Neuronal stem cell (in vitro differentiated cells): ENCODE results near the gene CYP1B1. TPM values are rescaled to one million over a fixed set of nuclear protein-coding genes. Genes with fewer than 3 reads are reported as not detected.

Source experiments
- DNase-seq: peaks from one replicate; pipeline ENCODE4 v3.0.0-alpha.2; 2013; ENCODE audit warnings: low spot score
- H2AFZ ChIP-seq: one replicate; pipeline ENCODE4 v1.6.1; 2013; ENCODE audit warnings: mild to moderate bottlenecking, low read length, inconsistent platforms
- H2AK5ac ChIP-seq: 2 replicates; pipeline ENCODE4 v1.6.1; 2013; ENCODE audit warnings: low read depth, mild to moderate bottlenecking, inconsistent platforms, low read length, moderate library complexity, mixed read lengths
- H2BK120ac ChIP-seq: 2 replicates; pipeline ENCODE4 v1.6.1; 2013; ENCODE audit warnings: low read depth, mild to moderate bottlenecking, inconsistent platforms, low read length, moderate library complexity, mixed read lengths
- H2BK12ac ChIP-seq: one replicate; pipeline ENCODE4 v1.6.1; 2013; ENCODE audit warnings: low read length, inconsistent platforms
- H2BK15ac ChIP-seq: 2 replicates; pipeline ENCODE4 v1.6.1; 2013; ENCODE audit warnings: mild to moderate bottlenecking, low read length, inconsistent platforms, mixed read lengths
- H2BK5ac ChIP-seq: one replicate; pipeline ENCODE4 v1.6.1; 2013; ENCODE audit warnings: inconsistent platforms, mild to moderate bottlenecking, low read length, moderate library complexity
- H3K14ac ChIP-seq: one replicate; pipeline ENCODE4 v1.6.1; 2013; ENCODE audit warnings: low read length, inconsistent platforms
- H3K18ac ChIP-seq: 2 replicates; pipeline ENCODE4 v1.6.1; 2013; ENCODE audit warnings: low read length, inconsistent platforms
- H3K23ac ChIP-seq: 2 replicates; pipeline ENCODE4 v1.6.1; 2013; ENCODE audit warnings: low read depth, mild to moderate bottlenecking, mixed read lengths, low read length, inconsistent platforms; ENCODE audit not compliant: poor library complexity
- H3K27ac ChIP-seq: replicated peaks from 3 replicates; pipeline ENCODE4 v1.5.1; 2013; ENCODE audit warnings: low read length, inconsistent platforms
- H3K27me3 ChIP-seq, 3 experiments: 2 replicates each; pipeline ENCODE4 v1.6.1; 2013; ENCODE audit warnings: low read length in 3 of 3, mild to moderate bottlenecking in 2 of 3, inconsistent platforms in 1 of 3, low read depth in 1 of 3, mixed read lengths in 1 of 3, moderate library complexity in 1 of 3; ENCODE audit not compliant: control insufficient read depth in 3 of 3, insufficient read depth in 3 of 3
- H3K36me3 ChIP-seq, 2 donors: replicated peaks in 1 of 2; 2 replicates each; pipeline ENCODE4 v1.6.1; 2013; ENCODE audit warnings: low read length in 2 of 2; ENCODE audit not compliant: control insufficient read depth in 2 of 2, insufficient read depth in 2 of 2
- H3K4ac ChIP-seq: 2 replicates; pipeline ENCODE4 v1.6.1; 2013; ENCODE audit warnings: inconsistent platforms, mild to moderate bottlenecking, low read length, moderate library complexity
- H3K4me1 ChIP-seq, 2 donors: 1 replicate in 1 of 2; 2 replicates in 1 of 2; pipeline ENCODE4 v1.6.1; 2013; ENCODE audit warnings: low read length in 2 of 2, low read depth in 1 of 2; ENCODE audit not compliant: control insufficient read depth in 2 of 2, insufficient read depth in 1 of 2
- H3K4me2 ChIP-seq: one replicate; pipeline ENCODE4 v1.6.1; 2013; ENCODE audit warnings: mild to moderate bottlenecking, low read length, inconsistent platforms; ENCODE audit not compliant: insufficient read depth, poor library complexity, severe bottlenecking
- H3K4me3 ChIP-seq, 2 donors: 2 replicates each; pipeline ENCODE4 v1.5.1; 2013; ENCODE audit warnings: low read length in 2 of 2, mild to moderate bottlenecking in 2 of 2, inconsistent platforms in 1 of 2, moderate library complexity in 1 of 2
- H3K79me1 ChIP-seq: one replicate; pipeline ENCODE4 v1.6.1; 2013; ENCODE audit warnings: low read depth, mild to moderate bottlenecking, inconsistent platforms, low read length, moderate library complexity
- H3K9ac ChIP-seq: one replicate; pipeline ENCODE4 v1.6.1; 2013; ENCODE audit warnings: mild to moderate bottlenecking, low read depth, low read length, inconsistent platforms; ENCODE audit not compliant: poor library complexity
- H3K9me3 ChIP-seq, 2 donors: replicated peaks in 1 of 2; 2 replicates each; pipeline versions ENCODE3 to v1.6.1; 2013; ENCODE audit warnings: low read length in 2 of 2, mild to moderate bottlenecking in 2 of 2, inconsistent platforms in 1 of 2, low read depth in 1 of 2, mixed read lengths in 1 of 2, moderate library complexity in 1 of 2; ENCODE audit not compliant: control insufficient read depth in 2 of 2, insufficient read depth in 1 of 2
- H4K8ac ChIP-seq: one replicate; pipeline ENCODE4 v1.6.1; 2013; ENCODE audit warnings: low read depth, mild to moderate bottlenecking, inconsistent platforms, low read length, moderate library complexity
- H4K91ac ChIP-seq: one replicate; pipeline ENCODE4 v1.6.1; 2013; ENCODE audit warnings: low read length, low read depth, mild to moderate bottlenecking, inconsistent platforms; ENCODE audit not compliant: poor library complexity
- WGBS, 2 donors: extraction: QIAGEN DNeasy Blood & Tissue Kit; methylation state at CpG; one replicate each; pipeline ENCODE4 v1.1.7; 2013; ENCODE audit warnings: missing lambda C conversion rate in 2 of 2, mixed read lengths in 1 of 2; ENCODE audit not compliant: insufficient read length in 2 of 2, insufficient replicate concordance in 1 of 2; ENCODE audit errors: extremely low coverage in 2 of 2; 5-methylcytosine and 5-hydroxymethylcytosine counted together
- polyA plus RNA-seq, 2 experiments: library from polyadenylated mRNA; stranded (reverse); fragments of 200-250 nt; gene quantifications; one replicate each; pipeline ENCODE4 v1.2.3, GENCODE V29; 2013

CYP1B1 gene
- 0.31 TPM for polyA plus RNA-seq (2013, experiment 1 of 2)
- polyA plus RNA-seq (2013, experiment 2 of 2): 0.28 TPM

DNA sequence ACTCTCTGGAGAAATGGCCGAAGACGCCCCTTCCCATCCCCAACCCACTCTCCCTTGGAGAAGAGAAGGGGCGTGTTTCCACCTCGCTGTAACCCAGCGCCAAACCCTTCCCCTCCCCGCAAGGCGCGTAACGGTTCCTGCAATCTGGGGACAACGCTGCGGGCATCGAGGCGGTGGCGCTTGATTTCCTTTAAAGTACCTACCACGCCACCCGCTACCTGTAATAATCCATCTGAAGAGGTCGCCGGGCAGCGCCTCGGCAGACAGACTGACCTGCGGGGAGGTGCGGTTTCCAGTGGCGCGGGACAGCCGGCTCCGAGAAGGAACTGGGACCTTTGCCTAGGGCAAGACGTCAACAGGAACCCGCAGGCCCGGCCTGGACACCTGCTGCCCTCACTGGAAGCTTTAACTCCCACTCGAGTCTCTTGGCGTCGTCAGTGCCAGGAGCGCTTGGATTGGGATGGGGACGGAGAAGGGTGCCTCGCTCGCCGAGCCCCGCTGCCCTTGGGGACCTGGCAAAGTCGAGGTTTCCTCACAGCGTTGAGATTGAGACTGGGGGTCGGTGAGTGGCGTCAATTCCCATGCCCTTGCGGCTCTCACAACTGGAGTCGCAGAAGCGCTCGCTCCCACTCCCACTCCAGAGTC lies at the start of gene CYP1B1:
Gene CYP1B1, minus strand, starts transcription at position 645 of the 645 bp plus-strand sequence. CDS start 763 bp downstream, outside the sequence.
- peak within 1 kb of the TSS; percentile 55 to 87 for H3K4me3 ChIP-seq
- peak within 1 kb of the TSS; percentile 99 for H2AFZ ChIP-seq
- H3K4me2 ChIP-seq: peak within 1 kb of the TSS; percentile 89
- no peak within 1 kb of the TSS for H4K91ac ChIP-seq
- H2AK5ac ChIP-seq: peak within 1 kb of the TSS; percentile 83
- H3K79me1 ChIP-seq: no peaks in the 10 kb centered on the region
- no peak within 1 kb of the TSS for H3K27ac ChIP-seq
- no peaks in the 10 kb centered on the region for H3K36me3 ChIP-seq
- peak within 1 kb of the TSS; percentile 83 for H3K9ac ChIP-seq
- H2BK5ac ChIP-seq: no peak within 1 kb of the TSS
- peak within 1 kb of the TSS; percentile 92 for H3K18ac ChIP-seq
- H3K27me3 ChIP-seq: peaks cover 24 to 50% (median 48%) of the 10 kb centered on the region in 3 experiments
- H2BK120ac ChIP-seq: no peak within 1 kb of the TSS
- no peak within 1 kb of the TSS for H3K4ac ChIP-seq
- H3K4me1 ChIP-seq: peaks cover 2 to 20% of the 10 kb centered on the region in 2 donors
- H3K9me3 ChIP-seq: peaks cover 7 to 26% of the 10 kb centered on the region in 2 donors
- H3K14ac ChIP-seq: peak within 1 kb of the TSS; percentile 8
- H2BK12ac ChIP-seq: peak within 1 kb of the TSS; percentile 58
- DNase-seq: no peak
- peak within 1 kb of the TSS; percentile 65 for H4K8ac ChIP-seq
- H2BK15ac ChIP-seq: peak within 1 kb of the TSS; percentile 85
- peak within 1 kb of the TSS; percentile 93 for H3K23ac ChIP-seq
- no CpG with 5 or more reads among the region's 46 CpGs for WGBS, 2 donors

DNA sequence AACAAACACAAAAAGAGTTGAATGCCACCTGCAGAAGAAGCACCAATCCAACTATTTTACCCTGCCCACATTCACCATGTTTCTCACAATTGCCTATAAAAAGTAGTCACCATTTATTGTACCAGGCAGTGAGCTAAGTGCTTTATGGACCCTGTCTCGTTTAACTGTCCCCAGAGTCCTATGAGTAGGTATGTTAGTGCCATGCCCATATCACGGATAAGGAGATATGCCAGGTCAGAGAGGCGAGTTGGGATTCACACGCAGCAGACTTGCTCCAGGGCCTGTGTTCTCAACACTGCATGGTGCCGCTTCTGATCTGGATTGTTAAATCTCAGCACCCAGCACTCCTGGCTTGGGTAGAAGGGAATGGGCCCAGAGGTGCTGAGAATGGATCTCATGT lies 49.1 kb upstream of the CYP1B1 start:
- Histone ChIP-seq H2AK5ac (no peak overlapping the region), H3K4me1 (no peaks in the 10 kb centered on the region), H3K18ac (no peak overlapping the region), H4K8ac (no peak overlapping the region), H3K27ac (no peak overlapping the region), H2BK15ac (no peak overlapping the region), H3K36me3 (no peaks in the 10 kb centered on the region), H3K79me1 (no peaks in the 10 kb centered on the region), H2AFZ (no peak overlapping the region), H3K4me2 (no peak overlapping the region), H3K4me3 (peak overlapping the region in 1 of 2 donors; percentile 0), H3K9ac (no peak overlapping the region), H3K9me3 (peaks cover 0 to 4% of the 10 kb centered on the region in 2 donors), H2BK12ac (no peak overlapping the region), H2BK120ac (no peak overlapping the region), H3K4ac (no peak overlapping the region), H3K14ac (no peak overlapping the region), H3K27me3 (no peaks in the 10 kb centered on the region), H4K91ac (no peak overlapping the region), H3K23ac (no peak overlapping the region), H2BK5ac (no peak overlapping the region)
- no CpG with 5 or more reads among the region's 5 CpGs for WGBS, 2 donors
- no peak for DNase-seq

DNA sequence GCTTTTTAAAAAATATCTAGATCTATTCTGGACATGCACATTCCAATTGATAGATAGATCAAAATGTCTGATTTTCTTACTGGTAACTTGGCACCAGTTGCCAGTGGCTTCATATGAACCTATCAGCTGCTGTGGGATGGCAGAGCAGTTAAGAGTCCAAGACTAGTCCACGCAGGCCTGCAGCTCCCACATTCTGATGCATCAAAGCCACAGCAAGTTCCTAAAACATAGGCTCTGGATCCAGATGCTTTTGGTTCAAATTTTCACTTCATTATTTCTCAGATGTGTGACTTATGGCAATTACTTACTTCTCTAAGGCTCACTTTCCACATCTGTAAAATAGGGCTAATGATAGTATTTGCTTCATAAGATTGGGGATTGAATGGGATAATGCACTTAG lies 48.0 kb upstream of the CYP1B1 start:
- Histone ChIP-seq H3K9me3 (peaks cover 0 to 4% of the 10 kb centered on the region in 2 donors), H2BK12ac (no peak overlapping the region), H3K18ac (no peak overlapping the region), H2BK120ac (no peak overlapping the region), H3K4ac (no peak overlapping the region), H2BK15ac (no peak overlapping the region), H3K27me3 (no peaks in the 10 kb centered on the region), H3K9ac (no peak overlapping the region), H4K91ac (no peak overlapping the region), H2BK5ac (no peak overlapping the region), H4K8ac (no peak overlapping the region), H3K14ac (no peak overlapping the region), H3K4me2 (no peak overlapping the region), H3K23ac (no peak overlapping the region), H3K4me3 (no peak overlapping the region), H2AK5ac (no peak overlapping the region), H3K79me1 (no peaks in the 10 kb centered on the region), H3K4me1 (no peaks in the 10 kb centered on the region), H3K27ac (no peak overlapping the region), H3K36me3 (no peaks in the 10 kb centered on the region), H2AFZ (no peak overlapping the region)
- WGBS, 2 donors: no CpG with 5 or more reads among the region's 1 CpG
- no peak for DNase-seq

DNA sequence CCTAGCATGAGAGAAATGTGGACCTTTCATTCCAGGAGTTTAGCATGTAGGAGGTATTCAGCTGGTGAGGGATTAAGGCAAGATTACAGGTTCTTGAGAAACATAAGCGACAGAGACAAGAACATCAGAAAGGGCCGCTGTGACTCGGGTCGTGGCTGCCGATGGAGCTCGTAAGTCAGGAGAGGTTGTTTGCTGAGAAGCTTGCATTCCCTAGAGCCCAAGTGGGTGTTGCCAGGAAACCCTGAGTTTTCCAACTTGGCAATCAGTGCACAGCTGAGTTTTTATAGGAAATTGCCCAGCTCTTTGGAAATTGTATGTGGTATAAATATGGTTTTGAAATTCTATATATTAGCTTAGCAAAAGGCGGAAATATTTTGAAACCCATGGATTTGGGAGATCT lies 46.4 kb upstream of the CYP1B1 start:
- Histone ChIP-seq H3K27ac (no peak overlapping the region), H3K27me3 (no peaks in the 10 kb centered on the region), H4K91ac (no peak overlapping the region), H2BK120ac (no peak overlapping the region), H3K4ac (no peak overlapping the region), H3K9me3 (peaks cover 0 to 2% of the 10 kb centered on the region in 2 donors), H2BK12ac (peak overlapping the region; percentile 8), H3K36me3 (no peaks in the 10 kb centered on the region), H2AFZ (no peak overlapping the region), H2BK15ac (no peak overlapping the region), H3K9ac (no peak overlapping the region), H4K8ac (no peak overlapping the region), H3K23ac (no peak overlapping the region), H3K4me2 (no peak overlapping the region), H3K79me1 (no peaks in the 10 kb centered on the region), H2BK5ac (no peak overlapping the region), H3K4me1 (no peaks in the 10 kb centered on the region), H3K18ac (no peak overlapping the region), H2AK5ac (no peak overlapping the region), H3K4me3 (no peak overlapping the region), H3K14ac (no peak overlapping the region)
- WGBS, 2 donors: no CpG with 5 or more reads among the region's 7 CpGs
- no peak for DNase-seq
